ENCODE results near the gene SPSB3. TPM values are rescaled to one million over a fixed set of nuclear protein-coding genes. Genes with fewer than 3 reads are reported as not detected.

The SPSB3 gene
- total and polyA plus RNA-seq, 2 donors (not counting 1 experiment from before 2014, with no cell fraction given), result 9.6 to 32.7 TPM

- peaks cover 7% of the 10 kb centered on the region for H3K4me1 ChIP-seq (ENCODE audit: control insufficient read depth, extremely low read depth, insufficient read depth, low read length)
- peaks cover 3% of the 10 kb centered on the region for H3K36me3 ChIP-seq (ENCODE audit: control insufficient read depth, insufficient read depth, low read length)
- no peak overlapping the region for H3K27ac ChIP-seq (ENCODE audit: insufficient read depth, low read length)
- H3K9ac ChIP-seq (ENCODE audit: insufficient read depth, low read length), result no peak overlapping the region
- DNase-seq (ENCODE audit: low read depth in 2 of 2), result peak in 1 of 2 donors; percentile 21
- no peaks in the 10 kb centered on the region for H4K20me1 ChIP-seq (ENCODE audit: control insufficient read depth, extremely low read depth, insufficient read depth, low read length)
- TF ChIP-seq EZH2 (IDR thresholded peaks at IDR 0.05; ENCODE audit: low read length, missing control alignments), result no peak
- TF ChIP-seq, protein P1, sequence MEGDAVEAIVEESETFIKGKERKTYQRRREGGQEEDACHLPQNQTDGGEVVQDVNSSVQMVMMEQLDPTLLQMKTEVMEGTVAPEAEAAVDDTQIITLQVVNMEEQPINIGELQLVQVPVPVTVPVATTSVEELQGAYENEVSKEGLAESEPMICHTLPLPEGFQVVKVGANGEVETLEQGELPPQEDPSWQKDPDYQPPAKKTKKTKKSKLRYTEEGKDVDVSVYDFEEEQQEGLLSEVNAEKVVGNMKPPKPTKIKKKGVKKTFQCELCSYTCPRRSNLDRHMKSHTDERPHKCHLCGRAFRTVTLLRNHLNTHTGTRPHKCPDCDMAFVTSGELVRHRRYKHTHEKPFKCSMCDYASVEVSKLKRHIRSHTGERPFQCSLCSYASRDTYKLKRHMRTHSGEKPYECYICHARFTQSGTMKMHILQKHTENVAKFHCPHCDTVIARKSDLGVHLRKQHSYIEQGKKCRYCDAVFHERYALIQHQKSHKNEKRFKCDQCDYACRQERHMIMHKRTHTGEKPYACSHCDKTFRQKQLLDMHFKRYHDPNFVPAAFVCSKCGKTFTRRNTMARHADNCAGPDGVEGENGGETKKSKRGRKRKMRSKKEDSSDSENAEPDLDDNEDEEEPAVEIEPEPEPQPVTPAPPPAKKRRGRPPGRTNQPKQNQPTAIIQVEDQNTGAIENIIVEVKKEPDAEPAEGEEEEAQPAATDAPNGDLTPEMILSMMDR (conservative IDR thresholded peaks at IDR 0.05 in 1 of 2, IDR thresholded peaks at IDR 0.05 in 1 of 2; ENCODE audit: low read depth in 1 of 2, low read length in 2 of 2), result no peak
- H3K27me3 ChIP-seq (ENCODE audit: control insufficient read depth, insufficient read depth, low read length), result no peaks in the 10 kb centered on the region
- peaks cover 25% of the 10 kb centered on the region for H3K79me2 ChIP-seq (ENCODE audit: control insufficient read depth, insufficient read depth, low read length)
- H3K4me3 ChIP-seq (replicated peaks in 1 of 4; ENCODE audit: control extremely low read depth in 1 of 4, insufficient read depth in 1 of 4, low read depth in 3 of 4, low read length in 4 of 4), result no peak overlapping the region
- H3K4me2 ChIP-seq (ENCODE audit: extremely low read depth, insufficient read depth, low read length), result no peak overlapping the region
- no peaks in the 10 kb centered on the region for H3K9me3 ChIP-seq (ENCODE audit: control insufficient read depth, insufficient read depth, low read depth, low read length)
- H2AFZ ChIP-seq (ENCODE audit: low read length), result no peak overlapping the region
Measured at GRCh38 chr16:1830213-1830612, 47.8 kb upstream of the SPSB3 start.

DNA sequence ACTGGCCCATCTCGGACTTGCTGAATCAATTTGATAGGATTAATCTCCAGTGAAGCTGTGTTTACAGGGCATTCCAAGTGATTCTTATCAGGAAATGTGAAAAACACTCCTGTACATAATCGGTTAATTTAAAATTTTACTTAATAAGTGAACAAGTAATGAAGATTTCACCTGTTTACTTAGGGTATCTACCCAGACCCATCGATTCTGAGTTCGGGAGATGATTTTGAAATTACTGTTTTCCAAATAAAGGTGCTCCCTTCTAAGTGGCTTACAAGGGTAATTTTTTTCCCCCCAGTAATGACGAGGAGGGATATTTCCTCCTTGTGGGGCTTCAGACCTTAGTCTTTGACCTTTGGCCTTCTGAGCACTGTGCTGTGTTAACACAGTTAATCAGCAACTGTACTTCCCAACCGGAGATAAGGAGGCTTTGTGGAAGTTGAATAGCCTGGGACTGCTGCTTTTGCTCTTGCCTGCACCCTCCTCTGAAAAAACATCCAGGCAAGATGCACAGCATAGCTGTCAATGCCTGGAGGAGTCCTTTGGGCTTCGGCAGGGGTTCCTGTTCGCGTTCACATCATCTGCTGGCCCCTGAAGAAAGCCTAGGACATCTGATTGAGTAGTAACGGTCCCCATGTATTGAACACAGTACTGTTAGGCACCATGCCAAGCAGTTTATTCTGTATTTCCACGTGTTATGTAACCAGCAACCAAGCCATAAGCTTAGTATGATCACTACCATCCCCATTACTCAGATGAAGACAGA is 46.5 kb upstream of the SPSB3 start:
- Histone ChIP-seq H3K4me2 (ENCODE audit: extremely low read depth, insufficient read depth, low read length) (peak overlapping the region; percentile 68), H3K36me3 (ENCODE audit: control insufficient read depth, insufficient read depth, low read length) (peaks cover 3% of the 10 kb centered on the region), H3K9me3 (ENCODE audit: control insufficient read depth, insufficient read depth, low read depth, low read length) (no peaks in the 10 kb centered on the region), H3K79me2 (ENCODE audit: control insufficient read depth, insufficient read depth, low read length) (peaks cover 26% of the 10 kb centered on the region), H3K27me3 (ENCODE audit: control insufficient read depth, insufficient read depth, low read length) (no peaks in the 10 kb centered on the region), H3K4me1 (ENCODE audit: control insufficient read depth, extremely low read depth, insufficient read depth, low read length) (peaks cover 7% of the 10 kb centered on the region), H3K27ac (ENCODE audit: insufficient read depth, low read length) (no peak overlapping the region), H3K4me3 (replicated peaks in 1 of 4; ENCODE audit: control extremely low read depth in 1 of 4, insufficient read depth in 1 of 4, low read depth in 3 of 4, low read length in 4 of 4) (peak overlapping the region; percentile 89 to 99 (median 98)), H2AFZ (ENCODE audit: low read length) (no peak overlapping the region), H3K9ac (ENCODE audit: insufficient read depth, low read length) (no peak overlapping the region), H4K20me1 (ENCODE audit: control insufficient read depth, extremely low read depth, insufficient read depth, low read length) (no peaks in the 10 kb centered on the region)
- no peak for DNase-seq (ENCODE audit: low read depth in 2 of 2)
- no peak for TF ChIP-seq EZH2 (IDR thresholded peaks at IDR 0.05; ENCODE audit: low read length, missing control alignments)
- TF ChIP-seq, protein P1 (conservative IDR thresholded peaks at IDR 0.05 in 1 of 2, IDR thresholded peaks at IDR 0.05 in 1 of 2; ENCODE audit: low read depth in 1 of 2, low read length in 2 of 2), result no peak

DNA sequence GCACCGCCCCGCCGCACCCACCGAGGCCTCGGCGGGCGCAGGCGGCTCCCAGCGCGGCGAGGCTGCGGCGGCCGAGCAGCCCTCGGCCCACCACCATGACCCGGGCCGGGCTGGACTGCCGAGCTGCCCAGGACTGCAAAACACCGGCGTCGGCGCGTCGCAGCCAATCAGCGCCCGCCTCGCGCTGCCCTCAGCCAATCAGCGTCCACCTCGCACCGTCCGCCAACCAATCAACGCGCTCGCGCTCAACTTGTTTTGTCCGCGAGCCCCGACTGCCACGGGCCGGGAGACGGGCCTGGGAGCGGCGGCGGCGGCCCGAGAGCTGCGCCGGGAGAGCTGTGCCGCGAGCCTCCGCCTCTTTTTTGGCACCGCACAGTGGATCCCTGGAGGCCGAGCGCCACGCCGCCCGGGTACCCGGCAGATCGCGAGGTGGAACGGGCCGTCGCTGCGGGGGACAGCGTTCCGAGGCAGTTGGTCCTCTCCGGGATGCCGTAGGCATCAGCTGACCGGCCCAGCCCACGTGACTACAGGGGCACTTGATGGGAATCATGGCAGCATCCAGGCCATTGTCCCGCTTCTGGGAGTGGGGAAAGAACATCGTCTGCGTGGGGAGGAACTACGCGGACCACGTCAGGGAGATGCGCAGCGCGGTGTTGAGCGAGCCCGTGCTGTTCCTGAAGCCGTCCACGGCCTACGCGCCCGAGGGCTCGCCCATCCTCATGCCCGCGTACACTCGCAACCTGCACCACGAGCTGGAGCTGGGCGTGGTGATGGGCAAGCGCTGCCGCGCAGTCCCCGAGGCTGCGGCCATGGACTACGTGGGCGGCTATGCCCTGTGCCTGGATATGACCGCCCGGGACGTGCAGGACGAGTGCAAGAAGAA is 44.6 kb upstream of the SPSB3 start, which contains the start of the genes FAHD1 and HAGH:
Gene FAHD1, plus strand, starts transcription at position 516 of the 883 bp plus-strand sequence. Its CDS starts 33 bp downstream, at position 549.
Gene HAGH, minus strand, starts transcription at position 135 of the 883 bp plus-strand sequence. Its CDS starts 38 bp downstream, at position 97.
- peaks cover 7% of the 10 kb centered on the region for H3K4me1 ChIP-seq (ENCODE audit: control insufficient read depth, extremely low read depth, insufficient read depth, low read length)
- peak; percentile 95 to 96 for DNase-seq (ENCODE audit: low read depth in 2 of 2)
- peak within 1 kb of the TSS; percentile 94 for H3K4me2 ChIP-seq (ENCODE audit: extremely low read depth, insufficient read depth, low read length)
- H4K20me1 ChIP-seq (ENCODE audit: control insufficient read depth, extremely low read depth, insufficient read depth, low read length), result no peaks in the 10 kb centered on the region
- peak within 1 kb of the TSS; percentile 75 for H3K9ac ChIP-seq (ENCODE audit: insufficient read depth, low read length)
- no peaks in the 10 kb centered on the region for H3K9me3 ChIP-seq (ENCODE audit: control insufficient read depth, insufficient read depth, low read depth, low read length)
- H3K79me2 ChIP-seq (ENCODE audit: control insufficient read depth, insufficient read depth, low read length), result peaks cover 26% of the 10 kb centered on the region
- H2AFZ ChIP-seq (ENCODE audit: low read length), result peak within 1 kb of the TSS; percentile 100
- H3K36me3 ChIP-seq (ENCODE audit: control insufficient read depth, insufficient read depth, low read length), result peaks cover 3% of the 10 kb centered on the region
- peak within 1 kb of the TSS; percentile 80 for H3K27ac ChIP-seq (ENCODE audit: insufficient read depth, low read length)
- H3K27me3 ChIP-seq (ENCODE audit: control insufficient read depth, insufficient read depth, low read length), result no peaks in the 10 kb centered on the region
- peak within 1 kb of the TSS; percentile 89 to 99 (median 98) for H3K4me3 ChIP-seq (replicated peaks in 1 of 4; ENCODE audit: control extremely low read depth in 1 of 4, insufficient read depth in 1 of 4, low read depth in 3 of 4, low read length in 4 of 4)
- TF ChIP-seq, protein P1 (conservative IDR thresholded peaks at IDR 0.05 in 1 of 2, IDR thresholded peaks at IDR 0.05 in 1 of 2; ENCODE audit: low read depth in 1 of 2, low read length in 2 of 2), result no peak
- TF ChIP-seq EZH2 (IDR thresholded peaks at IDR 0.05; ENCODE audit: low read length, missing control alignments), result no peak

All from fibroblast of lung (primary cell).